ENCODE results near the gene ABCA3. TPM values are rescaled to one million over a fixed set of nuclear protein-coding genes. Genes with fewer than 3 reads are reported as not detected.

ABCA3 gene
- total RNA-seq, 1 experiment from 2014 or later: 7.6 TPM

GRCh38 chr16:2277466-2278271, 62.9 kb downstream of the ABCA3 start:
- H3K4me1 Mint-ChIP-seq (ENCODE audit: low read depth, unreplicated experiment): no peaks in the 10 kb centered on the region
- CTCF ChIA-PET: no interaction called here
- DNase-seq: no peak
- intact Hi-C loops (cut with micrococcal nuclease; ENCODE audit: unreplicated experiment): no loop called here
- peaks cover 10% of the 10 kb centered on the region for H3K36me3 Mint-ChIP-seq (ENCODE audit: insufficient read depth, unreplicated experiment)
- H3K27ac Mint-ChIP-seq (ENCODE audit: unreplicated experiment): no peak overlapping the region
- peaks cover 13% of the 10 kb centered on the region for H3K27me3 Mint-ChIP-seq (ENCODE audit: unreplicated experiment)
- H3K9me3 Mint-ChIP-seq (ENCODE audit: low read depth, unreplicated experiment): no peaks in the 10 kb centered on the region
- no TSS peak for BruUV-seq (replicated peaks)
- TF ChIP-seq CTCF (IDR thresholded peaks at IDR 0.05; ENCODE audit: unreplicated experiment): no peak
- H3K4me3 Mint-ChIP-seq (ENCODE audit: low read depth, unreplicated experiment): no peak overlapping the region

- no peak overlapping the region for H3K4me3 Mint-ChIP-seq (ENCODE audit: low read depth, unreplicated experiment)
- TF ChIP-seq CTCF (IDR thresholded peaks at IDR 0.05; ENCODE audit: unreplicated experiment): no peak
- H3K27me3 Mint-ChIP-seq (ENCODE audit: unreplicated experiment): peaks cover 13% of the 10 kb centered on the region
- intact Hi-C loops (cut with micrococcal nuclease; ENCODE audit: unreplicated experiment): no loop called here
- no peaks in the 10 kb centered on the region for H3K4me1 Mint-ChIP-seq (ENCODE audit: low read depth, unreplicated experiment)
- H3K27ac Mint-ChIP-seq (ENCODE audit: unreplicated experiment): no peak overlapping the region
- CTCF ChIA-PET: no interaction called here
- no TSS peak for BruUV-seq (replicated peaks)
- no peaks in the 10 kb centered on the region for H3K9me3 Mint-ChIP-seq (ENCODE audit: low read depth, unreplicated experiment)
- DNase-seq: no peak
- H3K36me3 Mint-ChIP-seq (ENCODE audit: insufficient read depth, unreplicated experiment): peaks cover 15% of the 10 kb centered on the region
These were observed 63.9 kb downstream of the ABCA3 start for GRCh38 chr16:2276368-2277195.

- TF ChIP-seq CTCF (IDR thresholded peaks at IDR 0.05; ENCODE audit: unreplicated experiment): no peak
- DNase-seq: no peak
- BruUV-seq (replicated peaks): no TSS peak
- Mint-ChIP-seq H3K27me3 (ENCODE audit: unreplicated experiment) (peaks cover 13% of the 10 kb centered on the region), H3K4me3 (ENCODE audit: low read depth, unreplicated experiment) (no peak overlapping the region), H3K27ac (ENCODE audit: unreplicated experiment) (no peak overlapping the region), H3K4me1 (ENCODE audit: low read depth, unreplicated experiment) (no peaks in the 10 kb centered on the region), H3K9me3 (ENCODE audit: low read depth, unreplicated experiment) (no peaks in the 10 kb centered on the region), H3K36me3 (ENCODE audit: insufficient read depth, unreplicated experiment) (peaks cover 23% of the 10 kb centered on the region)
- CTCF ChIA-PET: interaction anchor here (0.5 kb wide), 1 partner anchor 1734 kb away, joined by 4 read pairs; no protein-coding TSS in a partner anchor
- intact Hi-C loops (cut with micrococcal nuclease; ENCODE audit: unreplicated experiment): no loop called here
These were observed 64.8 kb downstream of the ABCA3 start for GRCh38 chr16:2275476-2276367.

- Mint-ChIP-seq H3K27me3 (ENCODE audit: unreplicated experiment) (peaks cover 13% of the 10 kb centered on the region), H3K27ac (ENCODE audit: unreplicated experiment) (no peak overlapping the region), H3K36me3 (ENCODE audit: insufficient read depth, unreplicated experiment) (peaks cover 32% of the 10 kb centered on the region), H3K9me3 (ENCODE audit: low read depth, unreplicated experiment) (no peaks in the 10 kb centered on the region), H3K4me1 (ENCODE audit: low read depth, unreplicated experiment) (peaks cover 9% of the 10 kb centered on the region), H3K4me3 (ENCODE audit: low read depth, unreplicated experiment) (no peak overlapping the region)
- CTCF ChIA-PET: no interaction called here
- BruUV-seq (replicated peaks): no TSS peak
- no peak for TF ChIP-seq CTCF (IDR thresholded peaks at IDR 0.05; ENCODE audit: unreplicated experiment)
- intact Hi-C loops (cut with micrococcal nuclease; ENCODE audit: unreplicated experiment): no loop called here
- no peak for DNase-seq
These were observed 66.6 kb downstream of the ABCA3 start for GRCh38 chr16:2273931-2274330.
